PC-9 (cell line): ENCODE data around the gene CPSF2.

Experiments used
- CTCF ChIP-seq: fragments of 200-600 bp; sonication (generic); conservative IDR thresholded peaks from 2 replicates; pipeline ENCODE4 v1.6.1; 2017; ENCODE audit warnings: mixed run types, antibody characterized with exemption, mild to moderate bottlenecking, moderate library complexity
- EZH2 ChIP-seq: fragments of 200-600 bp; sonication (generic); IDR thresholded peaks from 2 replicates; pipeline ENCODE4 v1.8.0; 2017; ENCODE audit warnings: antibody characterized with exemption, low read depth

DNA sequence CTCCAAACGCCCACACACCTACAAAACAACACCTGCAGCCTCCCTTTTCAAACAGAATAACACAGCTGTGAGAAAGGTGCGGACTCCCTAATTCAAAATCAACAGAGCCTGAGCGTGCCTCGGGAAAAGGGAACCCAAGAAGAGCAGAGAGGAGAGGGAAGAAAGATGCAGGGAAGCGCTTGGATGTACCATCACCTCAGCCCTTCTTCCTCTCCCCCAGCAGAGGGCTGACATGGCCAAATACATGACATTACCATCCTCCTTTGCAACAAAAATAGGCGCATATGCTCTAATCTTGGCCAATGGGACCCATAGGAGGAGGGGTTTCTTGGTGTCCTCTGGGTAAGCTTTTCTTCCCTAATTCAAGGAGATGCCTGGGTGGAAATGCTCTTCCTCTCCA, 78.0 kb downstream of the CPSF2 start:
- TF ChIP-seq CTCF (no peak), EZH2 (no peak)
